GM21786 (cell line): ENCODE data around the gene SPARC.
"Not testable (repeated sequence)": the region's sequence is repeated elsewhere in the genome, so short reads cannot be mapped to it uniquely, and the experiment has no call there.

Source experiments
- ATAC-seq: cut with Tn5 transposase; IDR thresholded peaks from one replicate; pipeline ENCODE4 v1.9.1; 2021; ENCODE audit not compliant: unreplicated experiment

Gene SPARC

DNA sequence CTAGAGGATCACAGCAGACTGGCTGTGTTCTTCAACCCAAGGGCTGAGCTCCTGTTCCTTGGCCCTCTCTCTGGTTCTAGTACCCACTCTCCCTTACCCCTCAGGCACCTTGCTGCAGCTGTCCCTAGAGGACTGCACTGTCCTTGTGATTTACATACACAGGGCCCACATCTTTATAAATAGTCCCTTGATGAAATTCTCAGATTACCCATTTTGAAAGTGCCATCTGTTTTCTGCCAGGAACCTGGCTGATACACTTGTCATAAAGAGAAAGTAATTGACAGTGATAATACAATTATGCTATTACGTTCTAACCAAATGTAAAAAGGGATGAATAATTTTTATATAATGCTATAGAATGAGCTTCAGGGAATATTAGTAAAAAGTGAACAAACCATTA is 16.5 kb upstream of the SPARC start:
- ATAC-seq = peak; percentile 96

- ATAC-seq = peak; percentile 46
Observed at GRCh38 chr5:151700820-151701219, 14.1 kb upstream of the SPARC start.

- ATAC-seq = no peak
Observed at GRCh38 chr5:151700296-151700695, 13.6 kb upstream of the SPARC start.

DNA sequence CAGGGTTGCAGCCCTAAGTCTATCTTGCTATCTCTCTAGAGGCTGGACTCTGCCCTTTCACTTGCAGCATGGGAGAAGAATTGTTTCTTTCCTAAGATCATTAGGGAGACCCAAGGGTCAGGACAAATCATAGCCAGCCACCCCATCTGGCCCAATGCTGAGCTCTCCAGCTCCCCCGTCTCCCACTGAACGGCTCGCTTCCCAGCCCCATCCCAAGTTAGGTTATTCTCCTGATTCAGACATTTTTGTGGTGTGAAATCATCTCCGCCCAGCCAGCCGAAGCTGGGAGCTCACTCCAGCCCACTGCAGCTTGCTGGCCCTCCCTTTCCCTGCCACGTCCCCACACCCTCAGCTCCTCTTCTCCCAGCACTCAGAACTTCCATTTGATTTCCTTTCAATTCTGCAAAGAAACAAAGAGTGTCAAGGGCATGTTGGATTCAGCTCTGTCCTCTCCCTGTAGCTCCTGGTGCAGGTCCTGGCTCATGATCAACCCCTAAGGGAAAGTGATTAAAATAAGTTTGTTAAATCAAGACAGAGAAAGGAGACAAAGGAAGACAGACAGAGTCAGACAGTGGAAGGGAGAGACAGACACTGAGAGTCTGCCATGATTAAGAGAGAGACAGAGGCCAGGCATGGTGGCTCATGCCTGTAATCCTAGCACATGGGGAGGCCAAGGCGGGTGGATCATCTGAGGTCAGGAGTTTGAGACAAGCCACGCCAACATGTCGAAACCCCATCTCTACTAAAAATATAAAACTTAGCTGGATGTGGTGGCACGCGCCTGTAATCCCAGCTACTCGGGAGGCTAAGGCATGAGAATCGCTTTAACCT is 12.6 kb upstream of the SPARC start:
- ATAC-seq = no peak

- ATAC-seq = not testable (repeated sequence)
Observed at GRCh38 chr5:151698081-151698480, 11.4 kb upstream of the SPARC start.

GRCh38 chr5:151697452-151697851 is 10.7 kb upstream of the SPARC start:
- no peak for ATAC-seq

DNA sequence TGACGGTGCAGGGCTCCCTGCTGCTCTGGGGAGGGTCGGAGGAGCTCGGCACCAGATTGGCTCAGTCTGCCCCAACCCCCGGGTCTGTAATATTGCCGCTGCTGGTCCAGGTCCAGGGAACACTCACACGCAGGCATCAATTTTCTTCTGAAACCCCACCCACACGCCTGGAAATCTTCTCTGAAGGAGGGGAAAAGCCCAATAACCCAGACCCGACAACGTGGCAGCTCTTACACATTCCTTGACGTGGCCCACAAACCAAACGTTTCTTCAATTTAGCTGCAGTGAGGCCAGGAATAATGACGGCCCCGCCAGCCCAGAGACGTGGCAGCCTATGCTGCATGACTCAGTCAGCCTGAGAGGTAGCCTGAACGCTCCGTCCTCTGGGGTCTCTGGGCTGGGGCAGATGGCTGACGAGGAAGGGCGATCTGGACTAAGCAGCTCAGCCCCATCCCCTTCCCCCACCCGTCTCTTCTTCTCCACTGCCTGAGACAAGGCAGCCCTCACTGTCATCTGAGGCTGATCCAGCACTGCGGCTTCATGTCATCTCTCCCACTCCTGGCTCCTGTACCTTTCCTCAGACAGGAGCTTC is 9.9 kb upstream of the SPARC start:
- no peak for ATAC-seq

DNA sequence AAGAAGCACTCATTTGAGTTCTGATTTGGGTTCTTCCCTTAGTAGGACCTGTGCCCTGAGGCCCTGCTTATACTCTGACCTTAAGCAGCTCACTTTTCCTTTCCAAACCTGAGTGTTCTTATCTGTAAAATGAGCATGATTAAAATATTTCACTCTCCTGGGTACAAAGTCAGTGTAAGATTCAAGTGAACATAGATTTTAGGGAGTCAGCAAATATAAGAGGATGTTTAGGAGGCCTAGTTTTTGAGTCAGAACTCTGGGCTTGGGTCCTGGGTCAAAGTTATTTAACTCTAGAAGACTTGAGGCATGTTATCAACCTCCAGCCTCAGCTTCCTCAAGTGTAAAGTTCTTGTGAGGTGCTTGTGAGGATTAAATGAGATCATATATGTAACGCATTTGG is 8.7 kb upstream of the SPARC start:
- ATAC-seq = no peak

GRCh38 chr5:151694035-151694485 is 7.3 kb upstream of the SPARC start:
- no peak for ATAC-seq

- no peak for ATAC-seq
Observed at GRCh38 chr5:151692312-151692711, 5.6 kb upstream of the SPARC start.

GRCh38 chr5:151691706-151692105 is 5.0 kb upstream of the SPARC start:
- no peak for ATAC-seq

- ATAC-seq = not testable (repeated sequence)
Observed at GRCh38 chr5:151689591-151689990, 2.9 kb upstream of the SPARC start.

GRCh38 chr5:151688436-151688835 is 1.7 kb upstream of the SPARC start:
- no peak for ATAC-seq

DNA sequence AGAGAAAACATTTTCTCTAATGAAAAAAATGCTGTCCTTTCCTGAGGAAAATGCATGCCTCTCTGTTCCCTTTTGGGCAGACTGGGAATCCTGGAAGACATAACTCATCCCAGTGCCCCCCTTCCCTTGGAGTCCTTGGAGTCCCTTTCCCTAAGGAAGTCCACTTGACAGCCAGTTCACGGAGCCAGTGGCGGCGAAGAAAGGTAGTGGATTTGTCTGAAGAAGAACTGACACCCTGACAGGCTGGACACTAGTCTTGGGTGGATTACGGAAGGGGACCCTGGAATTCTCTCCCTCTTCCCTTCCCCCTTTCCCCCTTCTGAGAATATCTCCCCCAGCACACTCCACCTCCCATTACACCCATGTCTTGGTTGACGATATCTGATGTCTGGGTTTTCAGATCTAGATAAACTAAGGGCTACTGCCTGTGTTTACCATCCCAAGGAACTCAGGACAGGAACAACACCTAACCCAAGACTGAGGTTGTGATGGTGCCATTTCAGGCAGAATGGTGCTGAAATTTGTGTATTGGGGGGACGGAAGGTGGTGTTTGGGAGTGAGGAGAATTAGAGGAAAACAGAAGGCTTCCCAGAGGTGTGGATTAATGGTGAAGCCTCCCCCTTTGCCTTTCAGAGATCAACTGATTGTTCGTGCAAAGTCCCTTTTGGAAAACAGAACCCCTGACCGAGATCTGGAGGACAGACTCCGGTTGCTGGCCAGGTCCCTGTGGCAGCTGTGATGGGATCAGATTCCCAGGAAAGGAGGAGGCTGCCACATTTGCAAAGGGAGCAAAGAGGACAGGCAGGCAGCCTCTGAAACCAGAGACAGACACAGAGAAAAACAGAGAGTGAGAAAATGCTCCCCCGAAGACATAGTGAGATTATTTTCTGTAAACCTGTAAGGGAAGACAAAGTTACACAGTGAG is 704 bp downstream of the SPARC start:
- no peak for ATAC-seq

DNA sequence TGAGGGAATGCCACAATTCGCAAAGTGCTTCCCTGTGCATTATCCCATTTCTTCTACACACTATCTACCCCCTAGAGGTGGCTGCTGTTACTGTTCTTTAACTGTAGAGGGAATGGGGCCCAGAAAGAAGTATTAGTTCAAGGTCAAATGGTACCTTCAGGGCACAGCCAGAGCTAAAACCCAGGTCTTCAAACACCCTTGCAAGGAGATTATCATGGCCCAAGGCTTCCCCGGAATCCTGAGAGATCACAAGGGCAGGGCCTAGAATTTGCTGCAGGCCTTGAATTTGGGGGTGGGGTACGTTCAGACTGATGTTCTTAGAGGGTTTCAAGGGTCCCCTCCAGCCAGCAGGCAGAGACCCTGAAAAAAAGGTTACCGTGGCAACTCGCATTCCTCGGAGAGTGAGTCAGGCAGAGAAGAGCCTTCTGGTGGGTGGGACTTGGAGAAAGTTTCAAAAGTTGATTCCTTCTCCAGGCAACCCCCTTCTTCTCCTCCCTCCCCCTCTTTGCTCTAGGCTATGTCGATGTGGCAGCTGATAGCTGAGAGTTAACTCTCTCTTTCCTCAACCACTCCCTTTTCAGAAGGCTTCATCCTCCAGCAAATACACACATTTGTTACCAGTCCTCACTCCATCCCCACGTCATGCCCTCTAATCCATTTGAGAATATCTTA is 1.9 kb downstream of the SPARC start:
- ATAC-seq = no peak

DNA sequence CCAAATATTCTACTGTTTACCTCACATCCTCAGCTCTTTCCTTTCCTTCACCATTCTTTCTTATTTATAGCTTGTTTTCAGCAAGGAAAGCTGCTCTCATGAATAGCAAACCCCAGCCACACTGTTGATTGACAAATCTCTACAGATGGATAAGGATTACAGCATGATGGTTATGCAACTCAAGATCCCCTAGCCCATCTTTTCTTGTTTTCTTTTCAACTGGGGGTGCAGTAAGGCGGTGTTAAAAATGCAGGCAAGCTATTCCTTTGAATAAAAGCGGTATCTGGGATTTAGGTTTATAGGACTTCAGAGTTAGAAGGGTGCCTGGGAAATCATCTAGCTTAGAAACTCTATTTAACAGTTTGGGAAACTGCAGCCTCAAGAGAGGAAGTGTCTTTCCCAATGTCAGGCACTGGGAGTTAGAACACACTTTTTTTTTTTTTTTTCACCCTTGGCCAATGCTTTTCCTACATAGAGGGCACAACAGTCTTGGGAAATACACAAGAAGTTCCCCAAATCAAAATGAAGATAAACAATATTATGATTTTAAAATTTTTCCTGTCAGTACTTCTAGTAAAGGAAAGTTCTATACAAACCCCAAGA is 2.6 kb downstream of the SPARC start:
- ATAC-seq = no peak

- ATAC-seq = no peak
Observed at GRCh38 chr5:151683444-151683843, 3.3 kb downstream of the SPARC start.

DNA sequence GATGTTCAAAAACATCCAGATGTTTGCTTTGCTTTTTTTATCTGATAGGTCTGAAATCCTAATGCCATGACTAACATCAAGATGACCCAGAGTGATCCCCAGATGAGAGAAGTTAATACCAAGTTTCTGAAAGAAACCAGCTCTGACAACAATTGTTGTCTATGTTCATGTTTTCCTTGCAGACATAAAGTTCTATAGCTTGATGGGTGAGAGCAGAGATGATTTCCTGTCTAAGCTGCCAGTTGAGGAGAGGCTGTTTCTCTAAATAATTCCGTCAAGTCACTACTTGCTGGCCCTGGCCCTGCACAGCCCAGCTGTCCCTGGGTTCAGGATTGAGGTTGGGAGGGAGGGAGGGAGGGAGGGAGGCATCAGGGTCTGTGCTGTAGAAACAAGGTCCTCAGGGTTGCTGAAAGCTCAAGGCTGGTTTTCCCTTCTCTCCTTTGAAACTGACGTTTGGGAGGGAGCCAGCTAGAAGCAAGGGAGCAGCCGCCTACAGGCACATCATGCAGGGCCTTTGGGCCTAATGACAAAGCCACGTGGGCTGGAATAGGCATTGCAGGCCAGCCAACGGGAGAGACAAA is 3.9 kb downstream of the SPARC start:
- ATAC-seq = no peak

DNA sequence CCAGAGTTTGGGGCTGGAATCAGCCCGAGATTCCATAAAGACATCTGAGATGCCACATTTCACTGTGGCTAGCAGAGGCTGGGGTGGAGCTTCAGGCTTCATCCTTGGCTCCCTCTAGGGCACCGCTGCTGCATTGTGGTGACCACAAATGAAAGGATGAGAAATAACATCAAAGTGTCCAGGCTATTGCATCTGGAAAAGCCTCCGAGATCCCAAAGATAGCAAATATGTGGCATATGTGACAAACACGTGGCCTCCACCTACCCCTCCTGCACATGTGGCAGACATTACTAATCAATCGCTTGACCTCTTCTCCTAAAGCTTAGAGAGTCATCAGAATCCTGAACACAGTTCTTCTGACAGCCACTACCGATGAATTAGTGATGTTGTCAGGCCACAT is 4.5 kb downstream of the SPARC start:
- no peak for ATAC-seq

DNA sequence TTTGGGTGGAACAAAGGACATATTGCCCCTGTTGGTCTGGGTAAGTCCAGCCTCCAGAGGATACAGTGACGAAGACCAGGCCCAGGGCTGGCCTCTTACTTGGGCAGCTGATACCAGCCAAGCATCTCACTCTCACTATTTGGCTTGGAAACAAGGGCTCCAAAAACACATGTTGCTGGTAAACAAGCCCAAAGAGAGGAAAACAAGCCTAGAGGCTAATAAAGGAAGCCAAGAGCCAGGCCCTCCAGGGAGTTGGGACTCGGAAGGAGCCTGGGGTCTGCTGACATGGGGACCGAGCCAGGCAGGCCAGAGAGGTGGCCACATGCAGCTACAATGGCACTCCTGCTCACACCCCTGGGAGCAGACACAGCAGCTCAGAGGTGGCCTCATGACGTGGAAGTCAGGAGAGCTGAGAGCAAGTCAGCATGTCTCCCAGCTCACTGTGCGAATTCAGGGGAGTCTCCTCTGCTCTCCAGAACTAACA is 5.7 kb downstream of the SPARC start:
- ATAC-seq = no peak
